HFFc6 (cell line): ENCODE measurements around the gene ZBTB16. TPM values are rescaled to one million over a fixed set of nuclear protein-coding genes. Genes with fewer than 3 reads are reported as not detected.

Source experiments
- DNase-seq: peaks from one replicate; pipeline ENCODE4 v3.0.0-alpha.2; 2018
- H3K27ac Mint-ChIP-seq: 2 replicates; pipeline ENCODE4 v1.8.0; 2020; ENCODE audit warnings: mild to moderate bottlenecking, mixed read lengths
- H3K27me3 Mint-ChIP-seq: 2 replicates; pipeline ENCODE4 v1.8.0; 2021; ENCODE audit warnings: mild to moderate bottlenecking, moderate library complexity, mixed read lengths; ENCODE audit not compliant: insufficient read depth
- H3K36me3 Mint-ChIP-seq: 2 replicates; pipeline ENCODE4 v1.8.0; 2021; ENCODE audit warnings: low read depth, mixed read lengths
- H3K4me1 Mint-ChIP-seq: 2 replicates; pipeline ENCODE4 v1.8.0; 2020; ENCODE audit warnings: low read depth, mixed read lengths
- H3K4me3 Mint-ChIP-seq: 2 replicates; pipeline ENCODE4 v1.8.0; 2020; ENCODE audit warnings: mild to moderate bottlenecking, moderate library complexity, mixed read lengths
- H3K9me3 Mint-ChIP-seq: 2 replicates; pipeline ENCODE4 v1.8.0; 2020; ENCODE audit warnings: mild to moderate bottlenecking, mixed read lengths
- total RNA-seq, 6 experiments: library from RNA; stranded (reverse); fragmentation: NEBNext Ultra II Directional; extraction: Animal tissue kit (Norgen Biotek cat#: 25700); gene quantifications; 2 replicates in 1 of 6; 3 replicates in 5 of 6; pipeline ENCODE4 v1.2.3, GENCODE V29; 2021
- TF ChIP-seq, protein P1 (sequence below): fragments of 200-600 bp; sonication (generic); IDR thresholded peaks from 2 replicates; pipeline ENCODE4 v1.5.0; 2021; ENCODE audit warnings: antibody characterized with exemption, mild to moderate bottlenecking

ZBTB16 gene
- total RNA-seq, 6 experiments from 2014 or later: not detected

DNA sequence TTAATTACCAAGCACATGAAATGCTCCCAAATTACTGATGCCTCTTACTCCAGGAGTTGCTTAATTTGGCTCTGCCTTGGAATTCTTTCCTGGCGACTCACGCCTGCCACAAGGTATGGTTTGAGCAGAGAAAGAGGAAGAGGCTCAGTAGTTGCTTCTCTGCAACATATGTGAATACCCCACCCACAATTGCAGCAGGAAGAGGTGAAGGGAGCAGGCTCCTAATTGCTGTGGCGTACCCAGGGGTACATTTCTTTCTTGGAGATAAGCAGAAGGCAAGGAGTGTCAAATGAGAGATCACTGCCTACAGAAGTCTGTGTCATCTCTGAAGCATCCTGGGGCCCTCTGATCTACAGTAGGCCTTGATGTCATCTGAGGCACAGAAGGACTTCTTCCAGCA, 226.1 kb downstream of the ZBTB16 start:
- TF ChIP-seq, protein P1, sequence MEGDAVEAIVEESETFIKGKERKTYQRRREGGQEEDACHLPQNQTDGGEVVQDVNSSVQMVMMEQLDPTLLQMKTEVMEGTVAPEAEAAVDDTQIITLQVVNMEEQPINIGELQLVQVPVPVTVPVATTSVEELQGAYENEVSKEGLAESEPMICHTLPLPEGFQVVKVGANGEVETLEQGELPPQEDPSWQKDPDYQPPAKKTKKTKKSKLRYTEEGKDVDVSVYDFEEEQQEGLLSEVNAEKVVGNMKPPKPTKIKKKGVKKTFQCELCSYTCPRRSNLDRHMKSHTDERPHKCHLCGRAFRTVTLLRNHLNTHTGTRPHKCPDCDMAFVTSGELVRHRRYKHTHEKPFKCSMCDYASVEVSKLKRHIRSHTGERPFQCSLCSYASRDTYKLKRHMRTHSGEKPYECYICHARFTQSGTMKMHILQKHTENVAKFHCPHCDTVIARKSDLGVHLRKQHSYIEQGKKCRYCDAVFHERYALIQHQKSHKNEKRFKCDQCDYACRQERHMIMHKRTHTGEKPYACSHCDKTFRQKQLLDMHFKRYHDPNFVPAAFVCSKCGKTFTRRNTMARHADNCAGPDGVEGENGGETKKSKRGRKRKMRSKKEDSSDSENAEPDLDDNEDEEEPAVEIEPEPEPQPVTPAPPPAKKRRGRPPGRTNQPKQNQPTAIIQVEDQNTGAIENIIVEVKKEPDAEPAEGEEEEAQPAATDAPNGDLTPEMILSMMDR: no peak
- H3K27me3 Mint-ChIP-seq: no peaks in the 10 kb centered on the region; the same call in 1 of the 2 replicates
- peak; percentile 41 for DNase-seq
- H3K36me3 Mint-ChIP-seq: peaks cover 8% of the 10 kb centered on the region
- peak overlapping the region; percentile 44 for H3K4me3 Mint-ChIP-seq
- H3K4me1 Mint-ChIP-seq: peaks cover 67% of the 10 kb centered on the region
- peak overlapping the region; percentile 70 for H3K27ac Mint-ChIP-seq
- H3K9me3 Mint-ChIP-seq: peaks cover 8% of the 10 kb centered on the region

DNA sequence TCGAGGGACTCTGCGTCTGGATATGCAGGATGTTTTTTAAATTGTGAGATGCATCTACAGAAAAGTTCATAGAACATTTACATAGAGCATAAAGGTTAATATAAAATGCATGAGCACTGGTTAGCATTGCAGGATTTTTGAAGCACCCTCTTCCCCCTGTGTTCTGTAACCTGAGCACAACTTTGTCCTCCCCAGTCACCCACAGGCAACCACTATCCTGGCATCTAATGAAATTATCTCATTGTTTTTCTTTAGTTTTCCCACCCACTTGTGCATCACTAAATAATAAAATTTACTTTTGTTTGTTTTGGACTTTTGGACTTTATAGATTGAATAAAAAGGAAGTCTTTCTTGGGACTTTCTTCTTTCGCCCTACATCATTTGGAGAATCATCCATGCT, 226.7 kb downstream of the ZBTB16 start:
- DNase-seq: no peak
- Mint-ChIP-seq H3K36me3 (peaks cover 15% of the 10 kb centered on the region), H3K9me3 (peaks cover 15% of the 10 kb centered on the region), H3K4me1 (peaks cover 67% of the 10 kb centered on the region), H3K27me3 (no peaks in the 10 kb centered on the region; the same call in 1 of the 2 replicates), H3K4me3 (no peak overlapping the region), H3K27ac (peak overlapping the region; percentile 70)
- TF ChIP-seq, protein P1: no peak

DNA sequence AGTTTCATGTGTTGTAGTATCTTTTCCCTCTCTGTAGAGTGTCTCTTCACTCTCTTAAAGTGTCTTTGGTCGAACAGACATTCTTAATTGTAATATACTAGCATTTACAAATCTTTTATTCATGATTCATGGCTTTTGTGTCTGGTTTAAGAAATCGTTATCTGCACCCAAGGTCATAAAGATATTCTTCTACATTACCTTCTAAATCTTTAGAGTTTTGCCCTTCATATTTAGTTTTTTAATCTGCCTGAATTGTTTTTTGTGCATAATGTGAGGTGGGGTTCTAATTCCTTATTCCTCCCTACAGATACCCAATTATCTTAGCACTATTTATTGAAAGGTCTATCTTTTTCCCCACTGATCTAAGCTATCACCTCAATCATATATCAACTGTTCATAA, 227.6 kb downstream of the ZBTB16 start:
- H3K27me3 Mint-ChIP-seq: no peaks in the 10 kb centered on the region
- peaks cover 67% of the 10 kb centered on the region for H3K4me1 Mint-ChIP-seq
- H3K36me3 Mint-ChIP-seq: peaks cover 23% of the 10 kb centered on the region
- H3K9me3 Mint-ChIP-seq: peaks cover 23% of the 10 kb centered on the region
- no peak for DNase-seq
- H3K4me3 Mint-ChIP-seq: no peak overlapping the region
- H3K27ac Mint-ChIP-seq: no peak overlapping the region; the same call in 1 of the 2 replicates
- TF ChIP-seq, protein P1: no peak

DNA sequence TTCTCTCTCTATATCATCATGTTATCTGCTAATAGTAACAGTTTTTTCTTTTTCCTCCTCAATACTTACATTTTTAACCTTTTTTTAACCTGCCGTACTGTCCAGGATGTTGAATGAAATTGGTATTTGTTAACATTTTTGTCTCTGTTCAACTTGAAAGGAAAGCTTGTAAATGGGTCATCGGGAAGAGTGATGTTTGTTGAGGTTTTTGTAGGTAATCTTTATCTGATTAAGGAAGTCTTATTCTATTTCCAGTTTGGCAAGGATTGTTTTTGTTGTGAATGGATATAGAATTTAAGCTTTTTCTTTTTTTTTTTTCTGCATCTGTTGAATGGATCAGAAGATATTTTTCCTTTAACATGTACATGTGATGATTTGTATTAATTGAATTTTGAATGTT, 228.6 kb downstream of the ZBTB16 start:
- TF ChIP-seq, protein P1: no peak
- peaks cover 23% of the 10 kb centered on the region for H3K9me3 Mint-ChIP-seq
- no peaks in the 10 kb centered on the region for H3K27me3 Mint-ChIP-seq
- H3K36me3 Mint-ChIP-seq: peaks cover 23% of the 10 kb centered on the region
- no peak for DNase-seq
- peaks cover 70% of the 10 kb centered on the region for H3K4me1 Mint-ChIP-seq
- no peak overlapping the region for H3K4me3 Mint-ChIP-seq
- H3K27ac Mint-ChIP-seq: no peak overlapping the region

DNA sequence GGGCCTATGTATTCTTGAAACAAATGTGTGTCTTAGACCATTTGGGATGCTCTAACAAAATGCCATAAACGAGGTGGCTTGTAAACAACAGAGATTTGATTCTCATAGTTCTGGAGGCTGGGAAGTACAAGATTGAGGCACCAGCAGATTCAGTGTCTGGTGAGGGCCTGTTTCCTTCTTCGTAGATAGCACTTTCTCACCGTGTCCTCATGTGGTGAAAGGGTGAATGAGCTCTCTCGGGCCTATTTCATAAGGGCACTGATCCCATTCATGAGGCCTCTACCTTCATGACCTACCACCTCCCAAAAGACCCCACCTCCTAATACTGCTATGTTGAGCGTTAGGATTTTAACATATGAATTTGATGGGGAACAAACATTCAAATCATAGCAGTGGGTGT, 230.3 kb downstream of the ZBTB16 start:
- no peak overlapping the region for H3K4me3 Mint-ChIP-seq
- no peaks in the 10 kb centered on the region for H3K27me3 Mint-ChIP-seq
- H3K9me3 Mint-ChIP-seq: peaks cover 23% of the 10 kb centered on the region
- peaks cover 79% of the 10 kb centered on the region for H3K4me1 Mint-ChIP-seq
- H3K27ac Mint-ChIP-seq: no peak overlapping the region
- no peak for DNase-seq
- TF ChIP-seq, protein P1: no peak
- peaks cover 23% of the 10 kb centered on the region for H3K36me3 Mint-ChIP-seq
